Esophagus muscularis mucosa (tissue), 3 donors: ENCODE data around the gene FAM120B.

Source experiments
- POLR2AphosphoS5 ChIP-seq, 2 donors: sonication (generic); formaldehyde crosslinking; IDR thresholded peaks; one replicate each; pipeline ENCODE4 v1.6.1; 2017; ENCODE audit warnings: antibody characterized with exemption in 2 of 2
- TF ChIP-seq, protein P1 (sequence below), 3 experiments: fragments of 200-600 bp in 2 of 3; fragments of 450-650 bp in 1 of 3; sonication (generic) in 2 of 3; IDR thresholded peaks; one replicate each; pipeline ENCODE4 v1.5.1; 2017 to 2019; ENCODE audit warnings: antibody characterized with exemption in 3 of 3, mild to moderate bottlenecking in 2 of 3, moderate library complexity in 1 of 3

DNA sequence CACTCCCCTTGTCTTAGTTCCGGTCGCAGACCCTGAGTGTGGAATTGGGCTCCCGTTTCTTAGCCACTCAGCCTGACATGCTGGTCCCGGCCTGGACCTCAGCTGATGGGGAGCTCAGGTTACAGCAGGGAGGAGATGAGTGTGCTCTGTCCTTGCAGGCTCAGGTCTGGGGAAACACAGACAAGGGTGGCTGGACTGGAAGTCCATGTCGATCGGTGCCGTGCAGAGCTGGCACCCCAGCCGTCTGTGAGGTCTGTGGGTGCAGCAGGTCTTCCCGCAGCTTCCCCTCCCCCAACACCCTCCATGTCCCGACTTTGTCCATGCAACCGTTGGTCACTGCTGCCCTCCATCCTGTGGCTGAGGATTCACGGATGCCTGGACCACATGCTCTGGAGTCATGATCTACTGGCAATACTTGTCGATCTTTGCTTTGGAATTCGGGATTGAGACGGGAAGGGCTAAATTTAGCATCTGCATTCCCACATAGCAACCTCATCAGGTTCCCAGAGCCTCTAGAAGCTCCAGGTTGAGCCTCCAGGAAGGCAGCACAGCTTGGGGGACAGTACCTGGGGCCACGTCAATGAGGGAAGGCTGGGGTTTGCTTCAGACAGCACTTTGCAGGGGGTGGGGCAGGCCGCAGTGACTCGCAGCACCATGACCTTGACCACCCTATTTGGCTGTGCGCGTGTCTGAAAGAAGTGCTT, 127.7 kb downstream of the FAM120B start:
- TF ChIP-seq, protein P1, sequence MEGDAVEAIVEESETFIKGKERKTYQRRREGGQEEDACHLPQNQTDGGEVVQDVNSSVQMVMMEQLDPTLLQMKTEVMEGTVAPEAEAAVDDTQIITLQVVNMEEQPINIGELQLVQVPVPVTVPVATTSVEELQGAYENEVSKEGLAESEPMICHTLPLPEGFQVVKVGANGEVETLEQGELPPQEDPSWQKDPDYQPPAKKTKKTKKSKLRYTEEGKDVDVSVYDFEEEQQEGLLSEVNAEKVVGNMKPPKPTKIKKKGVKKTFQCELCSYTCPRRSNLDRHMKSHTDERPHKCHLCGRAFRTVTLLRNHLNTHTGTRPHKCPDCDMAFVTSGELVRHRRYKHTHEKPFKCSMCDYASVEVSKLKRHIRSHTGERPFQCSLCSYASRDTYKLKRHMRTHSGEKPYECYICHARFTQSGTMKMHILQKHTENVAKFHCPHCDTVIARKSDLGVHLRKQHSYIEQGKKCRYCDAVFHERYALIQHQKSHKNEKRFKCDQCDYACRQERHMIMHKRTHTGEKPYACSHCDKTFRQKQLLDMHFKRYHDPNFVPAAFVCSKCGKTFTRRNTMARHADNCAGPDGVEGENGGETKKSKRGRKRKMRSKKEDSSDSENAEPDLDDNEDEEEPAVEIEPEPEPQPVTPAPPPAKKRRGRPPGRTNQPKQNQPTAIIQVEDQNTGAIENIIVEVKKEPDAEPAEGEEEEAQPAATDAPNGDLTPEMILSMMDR (IDR thresholded peaks at IDR 0.05), result no peak
- TF ChIP-seq POLR2AphosphoS5 (IDR thresholded peaks at IDR 0.05), result no peak
